ENCODE measurements around the gene FBXW5.

FBXW5 gene

GRCh38 chr9:136931611-136932130 lies 12.9 kb downstream of the FBXW5 start:
- DNase-seq = no peak

GRCh38 chr9:136930014-136930413 lies 14.5 kb downstream of the FBXW5 start:
- no peak for DNase-seq

- no peak for DNase-seq
Observed at GRCh38 chr9:136928591-136928990, 15.9 kb downstream of the FBXW5 start.

GRCh38 chr9:136927343-136928271 lies 16.9 kb downstream of the FBXW5 start:
- no peak for DNase-seq

- no peak for DNase-seq
Observed at GRCh38 chr9:136926749-136927148, 17.8 kb downstream of the FBXW5 start.

- no peak for DNase-seq
Observed at GRCh38 chr9:136926154-136926704, 18.3 kb downstream of the FBXW5 start.

GRCh38 chr9:136925414-136926153 lies 19.0 kb downstream of the FBXW5 start:
- DNase-seq = no peak

- no peak for DNase-seq
Observed at GRCh38 chr9:136923881-136924280, 20.7 kb downstream of the FBXW5 start.

- no peak for DNase-seq
Observed at GRCh38 chr9:136922540-136922939, 22.0 kb downstream of the FBXW5 start.

- DNase-seq = no peak
Observed at GRCh38 chr9:136921718-136922117, 22.8 kb downstream of the FBXW5 start.

GRCh38 chr9:136921307-136921706 lies 23.2 kb downstream of the FBXW5 start:
- no peak for DNase-seq

GRCh38 chr9:136920734-136921231 lies 23.8 kb downstream of the FBXW5 start:
- DNase-seq = no peak

- DNase-seq = no peak
Observed at GRCh38 chr9:136920069-136920468, 24.5 kb downstream of the FBXW5 start.

GRCh38 chr9:136917902-136918301 lies 26.6 kb downstream of the FBXW5 start:
- no peak for DNase-seq

GRCh38 chr9:136916330-136917184 lies 28.0 kb downstream of the FBXW5 start:
- no peak for DNase-seq

GRCh38 chr9:136915632-136916329 lies 28.8 kb downstream of the FBXW5 start:
- DNase-seq = no peak

- no peak for DNase-seq
Observed at GRCh38 chr9:136913701-136914438, 30.7 kb downstream of the FBXW5 start.

GRCh38 chr9:136910901-136911245 lies 33.7 kb downstream of the FBXW5 start:
- no peak for DNase-seq

- DNase-seq = no peak
Observed at GRCh38 chr9:136910197-136910900, 34.2 kb downstream of the FBXW5 start.
